ENCODE data around the gene TDRD10. TPM values are rescaled to one million over a fixed set of nuclear protein-coding genes. Genes with fewer than 3 reads are reported as not detected.

Gene TDRD10
- total and polyA plus RNA-seq, 2 experiments from 2014 or later: not detected

GRCh38 chr1:154582885-154583284, 80.9 kb downstream of the TDRD10 start:
- H3F3A ChIP-seq (ENCODE audit: insufficient read depth): peaks cover 8% of the 10 kb centered on the region; the same call in 1 of the 2 replicates
- H2AFZ ChIP-seq: no peak overlapping the region
- H3K4me3 ChIP-seq: no peak overlapping the region
- no peak overlapping the region for H3K9ac ChIP-seq
- no peak for DNase-seq
- H3K4me1 ChIP-seq (ENCODE audit: insufficient read depth): no peaks in the 10 kb centered on the region
- H3K27ac ChIP-seq: no peak overlapping the region
- no peaks in the 10 kb centered on the region for H4K20me1 ChIP-seq (ENCODE audit: insufficient read depth)
- H3K9me3 ChIP-seq (ENCODE audit: low read depth): no peaks in the 10 kb centered on the region
- H3K4me2 ChIP-seq (ENCODE audit: unreplicated experiment): no peak overlapping the region
- no peaks in the 10 kb centered on the region for H3K9me2 ChIP-seq (ENCODE audit: insufficient read depth)
- in situ Hi-C loops (cut with MboI): no loop called here
- 78 to 81% methylated on average over 6 of the region's 6 CpGs for WGBS, 2 experiments (ENCODE audit: low coverage in 1 of 2, low lambda C conversion rate in 2 of 2, missing lambda C conversion rate in 2 of 2)
- TF ChIP-seq EZH2phosphoT487 (IDR thresholded peaks at IDR 0.05; ENCODE audit: insufficient read depth, low read depth) (no peak), EZH2 (IDR thresholded peaks at IDR 0.05; ENCODE audit: insufficient read depth, poor library complexity, severe bottlenecking) (no peak)
- no peaks in the 10 kb centered on the region for H3K79me2 ChIP-seq (ENCODE audit: insufficient read depth)
- H3K27me3 ChIP-seq (replicated peaks; ENCODE audit: insufficient read depth): no peaks in the 10 kb centered on the region
- peaks cover 54% of the 10 kb centered on the region for H3K36me3 ChIP-seq (ENCODE audit: low read depth)

DNA sequence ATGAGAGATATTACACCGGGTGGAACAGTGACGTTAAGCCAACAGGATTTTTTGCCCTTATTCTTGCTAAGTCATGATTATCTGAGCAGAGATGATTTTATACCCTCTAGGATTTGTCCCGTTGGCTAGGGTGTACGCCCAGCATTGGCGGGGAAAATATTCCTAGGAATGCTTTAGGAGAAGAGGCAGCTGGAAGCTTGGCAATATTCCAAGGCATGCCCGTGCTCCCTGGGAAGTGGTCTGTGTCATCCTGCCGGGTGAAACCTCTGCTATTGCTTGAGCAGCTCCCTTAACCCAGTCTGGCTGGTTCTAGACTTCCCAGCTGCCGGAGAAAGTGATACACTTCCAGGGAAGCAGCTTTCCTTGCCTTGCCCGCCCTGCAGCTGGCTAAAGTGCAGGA, 81.8 kb downstream of the TDRD10 start:
- Histone ChIP-seq H3K4me1 (ENCODE audit: insufficient read depth) (no peaks in the 10 kb centered on the region), H3K27ac (no peak overlapping the region), H3K9ac (no peak overlapping the region), H3K9me2 (ENCODE audit: insufficient read depth) (no peaks in the 10 kb centered on the region), H4K20me1 (ENCODE audit: insufficient read depth) (no peaks in the 10 kb centered on the region), H3K79me2 (ENCODE audit: insufficient read depth) (no peaks in the 10 kb centered on the region), H3K4me2 (ENCODE audit: unreplicated experiment) (no peak overlapping the region), H3K4me3 (no peak overlapping the region), H3K36me3 (ENCODE audit: low read depth) (peaks cover 63% of the 10 kb centered on the region), H3K27me3 (replicated peaks; ENCODE audit: insufficient read depth) (no peaks in the 10 kb centered on the region), H3F3A (ENCODE audit: insufficient read depth) (peaks cover 8% of the 10 kb centered on the region; the same call in 1 of the 2 replicates), H3K9me3 (ENCODE audit: low read depth) (no peaks in the 10 kb centered on the region), H2AFZ (no peak overlapping the region)
- 68 to 72% methylated on average over 9 of the region's 9 CpGs for WGBS, 2 experiments (ENCODE audit: low coverage in 1 of 2, low lambda C conversion rate in 2 of 2, missing lambda C conversion rate in 2 of 2)
- no peak for DNase-seq
- in situ Hi-C loops (cut with MboI): no loop called here
- TF ChIP-seq EZH2phosphoT487 (IDR thresholded peaks at IDR 0.05; ENCODE audit: insufficient read depth, low read depth): no peak
- TF ChIP-seq EZH2 (IDR thresholded peaks at IDR 0.05; ENCODE audit: insufficient read depth, poor library complexity, severe bottlenecking): no peak

DNA sequence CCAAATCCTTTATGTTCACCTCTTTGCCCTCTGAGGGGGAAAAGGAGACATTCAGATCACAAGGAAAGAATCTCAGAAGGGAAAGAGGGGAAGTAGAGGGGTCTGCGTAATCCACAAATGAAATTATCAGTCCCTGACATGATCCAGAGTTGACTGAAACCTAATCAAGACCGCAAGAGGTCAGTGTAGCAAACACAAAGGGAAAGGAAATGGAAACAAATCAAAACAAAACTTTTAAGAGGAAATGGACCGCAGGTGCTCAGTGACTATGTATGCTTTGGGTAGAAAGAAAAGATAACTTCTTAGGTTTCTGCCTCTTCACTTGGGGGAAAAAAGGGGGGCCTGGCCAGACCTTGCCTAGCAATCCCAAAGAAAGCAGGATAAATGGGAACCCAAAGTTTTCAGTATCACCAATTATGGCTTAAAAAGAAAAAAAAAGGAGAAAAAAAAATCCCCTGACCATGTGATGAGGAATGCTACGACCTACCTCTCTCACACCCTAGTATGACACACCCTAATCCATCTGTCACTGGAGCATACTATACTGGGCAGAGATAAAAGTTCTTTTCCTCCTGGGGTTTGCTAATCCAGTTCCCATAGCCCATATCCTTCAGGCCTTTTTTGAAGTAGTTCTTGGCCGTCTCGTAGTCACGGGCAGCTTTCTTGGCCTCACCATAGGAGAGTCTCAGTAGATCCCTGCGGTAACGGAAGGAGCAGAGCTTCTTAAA, 82.4 kb downstream of the TDRD10 start:
- Histone ChIP-seq H3K9me3 (ENCODE audit: low read depth) (no peaks in the 10 kb centered on the region), H3K4me2 (ENCODE audit: unreplicated experiment) (no peak overlapping the region), H3K4me1 (ENCODE audit: insufficient read depth) (no peaks in the 10 kb centered on the region), H4K20me1 (ENCODE audit: insufficient read depth) (no peaks in the 10 kb centered on the region), H3K9ac (no peak overlapping the region), H3K27me3 (replicated peaks; ENCODE audit: insufficient read depth) (no peaks in the 10 kb centered on the region), H3K4me3 (no peak overlapping the region), H3K27ac (no peak overlapping the region), H3K79me2 (ENCODE audit: insufficient read depth) (no peaks in the 10 kb centered on the region), H3K36me3 (ENCODE audit: low read depth) (peaks cover 69% of the 10 kb centered on the region), H3K9me2 (ENCODE audit: insufficient read depth) (no peaks in the 10 kb centered on the region), H3F3A (ENCODE audit: insufficient read depth) (peaks cover 8% of the 10 kb centered on the region; the same call in 1 of the 2 replicates), H2AFZ (no peak overlapping the region)
- DNase-seq: no peak
- in situ Hi-C loops (cut with MboI): no loop called here
- 89% methylated on average over 9 of the region's 9 CpGs for WGBS, 2 experiments (ENCODE audit: low coverage in 1 of 2, low lambda C conversion rate in 2 of 2, missing lambda C conversion rate in 2 of 2)
- TF ChIP-seq EZH2 (IDR thresholded peaks at IDR 0.05; ENCODE audit: insufficient read depth, poor library complexity, severe bottlenecking): no peak
- TF ChIP-seq EZH2phosphoT487 (IDR thresholded peaks at IDR 0.05; ENCODE audit: insufficient read depth, low read depth): no peak

DNA sequence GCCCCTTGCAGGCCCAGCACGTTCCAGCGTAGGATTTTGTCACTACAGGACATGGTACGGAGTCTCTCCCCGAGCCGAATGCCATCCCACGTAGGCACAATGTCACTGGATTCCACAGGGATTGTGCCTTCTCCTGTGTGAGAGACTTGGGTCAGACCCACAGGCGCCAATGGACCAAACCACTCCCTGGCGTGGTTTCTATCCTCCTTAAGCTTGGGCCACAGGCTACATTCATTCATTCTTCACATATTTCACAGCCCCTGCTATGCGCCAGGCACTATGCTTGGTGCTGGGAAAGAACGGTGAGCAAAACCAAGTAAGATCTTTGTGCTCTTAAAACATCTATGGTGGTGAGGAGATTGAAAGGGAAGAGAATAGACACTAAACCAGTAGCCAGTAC, 84.2 kb downstream of the TDRD10 start:
- Histone ChIP-seq H3K4me2 (ENCODE audit: unreplicated experiment) (no peak overlapping the region), H3K9me3 (ENCODE audit: low read depth) (no peaks in the 10 kb centered on the region), H3F3A (ENCODE audit: insufficient read depth) (peaks cover 8% of the 10 kb centered on the region; the same call in 1 of the 2 replicates), H3K9ac (no peak overlapping the region), H3K27me3 (replicated peaks; ENCODE audit: insufficient read depth) (no peaks in the 10 kb centered on the region), H3K4me3 (no peak overlapping the region), H3K9me2 (ENCODE audit: insufficient read depth) (no peaks in the 10 kb centered on the region), H3K36me3 (ENCODE audit: low read depth) (peaks cover 87% of the 10 kb centered on the region), H3K4me1 (ENCODE audit: insufficient read depth) (no peaks in the 10 kb centered on the region), H4K20me1 (ENCODE audit: insufficient read depth) (no peaks in the 10 kb centered on the region), H3K27ac (no peak overlapping the region), H2AFZ (no peak overlapping the region), H3K79me2 (ENCODE audit: insufficient read depth) (no peaks in the 10 kb centered on the region; the same call in 1 of the 2 replicates)
- WGBS, 2 experiments (ENCODE audit: low coverage in 1 of 2, low lambda C conversion rate in 2 of 2, missing lambda C conversion rate in 2 of 2): 88% methylated on average over 9 to 10 of the region's 10 CpGs
- in situ Hi-C loops (cut with MboI): no loop called here
- TF ChIP-seq EZH2 (IDR thresholded peaks at IDR 0.05; ENCODE audit: insufficient read depth, poor library complexity, severe bottlenecking): no peak
- TF ChIP-seq EZH2phosphoT487 (IDR thresholded peaks at IDR 0.05; ENCODE audit: insufficient read depth, low read depth): no peak
- DNase-seq: no peak

Data from GM23248 (cell line).